ENCODE measurements around the gene PRKD2.

The PRKD2 gene

GRCh38 chr19:46742926-46743480, 26.1 kb upstream of the PRKD2 start:
- no peak overlapping the region for H3K4me3 ChIP-seq (ENCODE audit: control insufficient read depth in 1 of 7, extremely low read depth in 1 of 7, insufficient read depth in 4 of 7, low read depth in 2 of 7, low read length in 6 of 7)
- no peak overlapping the region for H3K27ac ChIP-seq (ENCODE audit: insufficient read depth in 1 of 2, low read depth in 1 of 2, low read length in 2 of 2, poor library complexity in 1 of 2, severe bottlenecking in 2 of 2)
- H3K4me1 ChIP-seq (ENCODE audit: control extremely low read depth in 1 of 4, control insufficient read depth in 4 of 4, insufficient read depth in 4 of 4, low read length in 3 of 4), result peaks cover 0 to 26% (median 17%) of the 10 kb centered on the region in 4 experiments
- no peaks in the 10 kb centered on the region for H3K9me3 ChIP-seq (ENCODE audit: control extremely low read depth in 1 of 5, control insufficient read depth in 4 of 5, insufficient read depth in 2 of 5, low read depth in 1 of 5, low read length in 4 of 5)
- H3K36me3 ChIP-seq (ENCODE audit: control insufficient read depth in 4 of 4, insufficient read depth in 4 of 4, low read length in 3 of 4), result peaks cover 2 to 31% (median 14%) of the 10 kb centered on the region in 4 experiments
- ChIA-PET POLR2A (interaction anchor here (0.6 to 1.8 kb wide), 2 partner anchors 46 to 311 kb away, joined by 3 to 4 read pairs; partner anchors contain the start of gene SLC1A5), CTCF (interaction anchor here (1.1 to 2.4 kb wide), 6 partner anchors 9 to 129 kb away, joined by 3 to 14 read pairs (median 3); no protein-coding TSS in a partner anchor)
- WGBS (ENCODE audit: insufficient coverage), result 100% methylated on average over 1 of the region's 4 CpGs
- DNase-seq, result no peak
- no peaks in the 10 kb centered on the region for H3K27me3 ChIP-seq (replicated peaks in 2 of 5; ENCODE audit: control insufficient read depth in 4 of 5, insufficient read depth in 5 of 5, low read length in 4 of 5)

GRCh38 chr19:46741447-46741846, 24.5 kb upstream of the PRKD2 start:
- H3K27ac ChIP-seq (ENCODE audit: insufficient read depth in 1 of 2, low read depth in 1 of 2, low read length in 2 of 2, poor library complexity in 1 of 2, severe bottlenecking in 2 of 2), result no peak overlapping the region

GRCh38 chr19:46739290-46739771, 22.4 kb upstream of the PRKD2 start:
- peaks cover 0 to 13% (median 4%) of the 10 kb centered on the region in 4 experiments for H3K4me1 ChIP-seq (ENCODE audit: control extremely low read depth in 1 of 4, control insufficient read depth in 4 of 4, insufficient read depth in 4 of 4, low read length in 3 of 4)
- no peak for DNase-seq
- CTCF ChIA-PET, result interaction anchor here (0.7 to 1.4 kb wide), 3 partner anchors 11 to 137 kb away, joined by 3 to 11 read pairs (median 5); no protein-coding TSS in a partner anchor
- WGBS (ENCODE audit: insufficient coverage), result 96% methylated on average over 14 of the region's 14 CpGs
- H3K27ac ChIP-seq (ENCODE audit: insufficient read depth in 1 of 2, low read depth in 1 of 2, low read length in 2 of 2, poor library complexity in 1 of 2, severe bottlenecking in 2 of 2), result peak overlapping the region in 1 of 2 experiments; percentile 22
- no peaks in the 10 kb centered on the region for H3K27me3 ChIP-seq (replicated peaks in 2 of 5; ENCODE audit: control insufficient read depth in 4 of 5, insufficient read depth in 5 of 5, low read length in 4 of 5)
- no peak overlapping the region for H3K4me3 ChIP-seq (ENCODE audit: control insufficient read depth in 1 of 7, extremely low read depth in 1 of 7, insufficient read depth in 4 of 7, low read depth in 2 of 7, low read length in 6 of 7)
- no peaks in the 10 kb centered on the region for H3K9me3 ChIP-seq (ENCODE audit: control extremely low read depth in 1 of 5, control insufficient read depth in 4 of 5, insufficient read depth in 2 of 5, low read depth in 1 of 5, low read length in 4 of 5)
- POLR2A ChIA-PET, result no interaction called here
- peaks cover 2 to 53% (median 31%) of the 10 kb centered on the region in 4 experiments for H3K36me3 ChIP-seq (ENCODE audit: control insufficient read depth in 4 of 4, insufficient read depth in 4 of 4, low read length in 3 of 4)

More at GRCh38 chr19:46741447-46741846, 24.5 kb upstream of the PRKD2 start:
- H3K4me1 ChIP-seq (ENCODE audit: control extremely low read depth in 1 of 4, control insufficient read depth in 4 of 4, insufficient read depth in 4 of 4, low read length in 3 of 4), result peaks cover 0 to 20% (median 15%) of the 10 kb centered on the region in 4 experiments
- ChIA-PET POLR2A (interaction anchor here (0.9 kb wide), 1 partner anchor 11 kb away, joined by 3 read pairs; no protein-coding TSS in a partner anchor), CTCF (interaction anchor here (1.2 to 2.4 kb wide), 9 partner anchors 9 to 78 kb away, joined by 3 to 14 read pairs (median 6); no protein-coding TSS in a partner anchor)
- peaks cover 2 to 46% (median 26%) of the 10 kb centered on the region in 4 experiments for H3K36me3 ChIP-seq (ENCODE audit: control insufficient read depth in 4 of 4, insufficient read depth in 4 of 4, low read length in 3 of 4)
- DNase-seq, result no peak
- no peak overlapping the region for H3K4me3 ChIP-seq (ENCODE audit: control insufficient read depth in 1 of 7, extremely low read depth in 1 of 7, insufficient read depth in 4 of 7, low read depth in 2 of 7, low read length in 6 of 7)
- H3K9me3 ChIP-seq (ENCODE audit: control extremely low read depth in 1 of 5, control insufficient read depth in 4 of 5, insufficient read depth in 2 of 5, low read depth in 1 of 5, low read length in 4 of 5), result no peaks in the 10 kb centered on the region
- H3K27me3 ChIP-seq (replicated peaks in 2 of 5; ENCODE audit: control insufficient read depth in 4 of 5, insufficient read depth in 5 of 5, low read length in 4 of 5), result no peaks in the 10 kb centered on the region
- 90% methylated on average over 13 of the region's 17 CpGs for WGBS (ENCODE audit: insufficient coverage)

- H3K9me3 ChIP-seq (ENCODE audit: control extremely low read depth in 1 of 5, control insufficient read depth in 4 of 5, insufficient read depth in 2 of 5, low read depth in 1 of 5, low read length in 4 of 5), result no peaks in the 10 kb centered on the region
- peaks cover 2 to 68% (median 44%) of the 10 kb centered on the region in 4 experiments for H3K36me3 ChIP-seq (ENCODE audit: control insufficient read depth in 4 of 4, insufficient read depth in 4 of 4, low read length in 3 of 4)
- 97% methylated on average over 13 of the region's 19 CpGs for WGBS (ENCODE audit: insufficient coverage)
- H3K4me1 ChIP-seq (ENCODE audit: control extremely low read depth in 1 of 4, control insufficient read depth in 4 of 4, insufficient read depth in 4 of 4, low read length in 3 of 4), result peaks cover 3 to 23% (median 6%) of the 10 kb centered on the region in 4 experiments
- ChIA-PET CTCF (interaction anchor here (0.6 to 15.9 kb wide), 4 partner anchors 11 to 103 kb away, joined by 3 to 356 read pairs (median 4); partner anchors contain the start of gene PRKD2), POLR2A (no interaction called here)
- H3K27ac ChIP-seq (ENCODE audit: insufficient read depth in 1 of 2, low read depth in 1 of 2, low read length in 2 of 2, poor library complexity in 1 of 2, severe bottlenecking in 2 of 2), result no peak overlapping the region
- DNase-seq, result no peak
- H3K27me3 ChIP-seq (replicated peaks in 2 of 5; ENCODE audit: control insufficient read depth in 4 of 5, insufficient read depth in 5 of 5, low read length in 4 of 5), result no peaks in the 10 kb centered on the region
- H3K4me3 ChIP-seq (ENCODE audit: control insufficient read depth in 1 of 7, extremely low read depth in 1 of 7, insufficient read depth in 4 of 7, low read depth in 2 of 7, low read length in 6 of 7), result no peak overlapping the region
Measured at GRCh38 chr19:46737761-46738171, 20.9 kb upstream of the PRKD2 start.

GRCh38 chr19:46737298-46737654, 20.4 kb upstream of the PRKD2 start:
- 93% methylated on average over 7 of the region's 7 CpGs for WGBS (ENCODE audit: insufficient coverage)
- Histone ChIP-seq H3K27me3 (replicated peaks in 2 of 5; ENCODE audit: control insufficient read depth in 4 of 5, insufficient read depth in 5 of 5, low read length in 4 of 5) (no peaks in the 10 kb centered on the region), H3K4me1 (ENCODE audit: control extremely low read depth in 1 of 4, control insufficient read depth in 4 of 4, insufficient read depth in 4 of 4, low read length in 3 of 4) (peaks cover 5 to 28% (median 9%) of the 10 kb centered on the region in 4 experiments), H3K4me3 (ENCODE audit: control insufficient read depth in 1 of 7, extremely low read depth in 1 of 7, insufficient read depth in 4 of 7, low read depth in 2 of 7, low read length in 6 of 7) (no peak overlapping the region), H3K27ac (ENCODE audit: insufficient read depth in 1 of 2, low read depth in 1 of 2, low read length in 2 of 2, poor library complexity in 1 of 2, severe bottlenecking in 2 of 2) (no peak overlapping the region), H3K36me3 (ENCODE audit: control insufficient read depth in 4 of 4, insufficient read depth in 4 of 4, low read length in 3 of 4) (peaks cover 2 to 73% (median 46%) of the 10 kb centered on the region in 4 experiments), H3K9me3 (ENCODE audit: control extremely low read depth in 1 of 5, control insufficient read depth in 4 of 5, insufficient read depth in 2 of 5, low read depth in 1 of 5, low read length in 4 of 5) (no peaks in the 10 kb centered on the region)
- ChIA-PET CTCF (interaction anchor here (0.6 to 15.9 kb wide), 4 partner anchors 12 to 104 kb away, joined by 3 to 356 read pairs (median 4); partner anchors contain the start of gene PRKD2), POLR2A (no interaction called here)
- DNase-seq, result no peak

GRCh38 chr19:46736531-46737297, 19.8 kb upstream of the PRKD2 start:
- Histone ChIP-seq H3K27ac (ENCODE audit: insufficient read depth in 1 of 2, low read depth in 1 of 2, low read length in 2 of 2, poor library complexity in 1 of 2, severe bottlenecking in 2 of 2) (no peak overlapping the region), H3K4me1 (ENCODE audit: control extremely low read depth in 1 of 4, control insufficient read depth in 4 of 4, insufficient read depth in 4 of 4, low read length in 3 of 4) (peaks cover 5 to 28% (median 14%) of the 10 kb centered on the region in 4 experiments), H3K9me3 (ENCODE audit: control extremely low read depth in 1 of 5, control insufficient read depth in 4 of 5, insufficient read depth in 2 of 5, low read depth in 1 of 5, low read length in 4 of 5) (no peaks in the 10 kb centered on the region), H3K27me3 (replicated peaks in 2 of 5; ENCODE audit: control insufficient read depth in 4 of 5, insufficient read depth in 5 of 5, low read length in 4 of 5) (no peaks in the 10 kb centered on the region), H3K36me3 (ENCODE audit: control insufficient read depth in 4 of 4, insufficient read depth in 4 of 4, low read length in 3 of 4) (peaks cover 2 to 74% (median 47%) of the 10 kb centered on the region in 4 experiments), H3K4me3 (ENCODE audit: control insufficient read depth in 1 of 7, extremely low read depth in 1 of 7, insufficient read depth in 4 of 7, low read depth in 2 of 7, low read length in 6 of 7) (no peak overlapping the region)
- CTCF ChIA-PET, result interaction anchor here (0.6 to 15.9 kb wide), 4 partner anchors 12 to 104 kb away, joined by 3 to 356 read pairs (median 5); partner anchors contain the start of gene PRKD2
- POLR2A ChIA-PET, result no interaction called here
- 90% methylated on average over 14 of the region's 22 CpGs for WGBS (ENCODE audit: insufficient coverage)
- DNase-seq, result no peak
